Measurements from ENCODE around the gene DCAF12. TPM values are rescaled to one million over a fixed set of nuclear protein-coding genes. Genes with fewer than 3 reads are reported as not detected.

Gene DCAF12
- total RNA-seq, 1 experiment from 2014 or later, result 40.2 TPM

DNA sequence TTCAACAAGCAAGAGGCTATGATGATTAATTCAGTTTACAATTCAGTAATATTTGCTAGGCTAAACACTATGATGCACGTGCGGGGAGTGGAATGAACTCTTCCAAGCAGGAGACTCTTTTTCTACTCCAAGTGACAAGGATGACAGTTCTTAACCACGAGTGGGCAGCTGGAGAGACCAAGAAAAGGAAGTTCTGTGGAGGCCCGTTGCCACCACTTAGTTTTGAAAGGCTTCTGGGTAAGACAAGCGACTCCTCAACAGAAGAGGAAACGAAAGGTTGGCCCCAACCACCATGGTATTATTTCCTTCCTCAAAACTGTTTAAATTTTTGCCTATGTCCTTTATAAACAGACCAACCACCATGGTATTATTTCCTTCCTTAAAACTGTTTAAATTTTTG is 2.8 kb downstream of the DCAF12 start:
- POLR2A ChIA-PET, result no interaction called here
- H3K4me3 ChIP-seq (replicated peaks in 1 of 2; ENCODE audit: low read depth in 1 of 2, low read length in 2 of 2), result no peak overlapping the region
- H3K27me3 ChIP-seq (ENCODE audit: insufficient read depth, low read length), result no peaks in the 10 kb centered on the region
- no peak overlapping the region for H3K4me2 ChIP-seq (ENCODE audit: low read length)
- BruUV-seq (replicated peaks), result no TSS peak
- H3K9ac ChIP-seq (ENCODE audit: low read length), result no peak overlapping the region
- no peaks in the 10 kb centered on the region for H4K20me1 ChIP-seq (ENCODE audit: insufficient read depth)
- H2AFZ ChIP-seq (ENCODE audit: low read depth, low read length, poor library complexity, severe bottlenecking), result no peak overlapping the region
- H3K9me3 ChIP-seq (ENCODE audit: control insufficient read depth in 1 of 2, insufficient read depth in 1 of 2, low read depth in 1 of 2, low read length in 2 of 2), result no peaks in the 10 kb centered on the region
- no peaks in the 10 kb centered on the region for H3K9me2 ChIP-seq (ENCODE audit: insufficient read depth)
- DNase-seq (ENCODE audit: low read depth, low spot score) (no peak), ATAC-seq (no peak)
- H3K79me2 ChIP-seq (ENCODE audit: insufficient read depth, low read length), result peaks cover 72% of the 10 kb centered on the region
- CTCF ChIA-PET, result no interaction called here
- H3K27ac ChIP-seq (ENCODE audit: low read depth, low read length), result no peak overlapping the region
- intact Hi-C loops (cut with micrococcal nuclease), result no loop called here
- RAD21 ChIA-PET (ENCODE audit: low non-redundant PET in 1 of 2, low total read pairs in 2 of 2, uncharacterized antibody in 2 of 2, unreplicated experiment in 2 of 2), result no interaction called here
- TF ChIP-seq YY1 (IDR thresholded peaks at IDR 0.05; ENCODE audit: extremely low read depth, insufficient replicate concordance, low read depth, low read length) (no peak), EZH2phosphoT487 (IDR thresholded peaks at IDR 0.05; ENCODE audit: borderline replicate concordance) (no peak), EGR1 (IDR thresholded peaks at IDR 0.05; ENCODE audit: low read depth) (no peak), POLR2A (IDR thresholded peaks at IDR 0.05; ENCODE audit: borderline replicate concordance, extremely low read depth, insufficient read depth, insufficient read length) (no peak), SRF (IDR thresholded peaks at IDR 0.05; ENCODE audit: low read depth) (no peak), CBX3 (IDR thresholded peaks at IDR 0.05; ENCODE audit: low read depth) (no peak), ZNF274 (IDR thresholded peaks at IDR 0.05; ENCODE audit: low read depth, low read length) (no peak), SIN3A (IDR thresholded peaks at IDR 0.05; ENCODE audit: low read depth) (no peak), FOSL1 (IDR thresholded peaks at IDR 0.05; ENCODE audit: low read depth) (no peak), SP1 (IDR thresholded peaks at IDR 0.05; ENCODE audit: low read depth) (no peak), CEBPB (IDR thresholded peaks at IDR 0.05; ENCODE audit: low read depth) (no peak), JUND (IDR thresholded peaks at IDR 0.05) (no peak), RAD21 (IDR thresholded peaks at IDR 0.05; ENCODE audit: low read depth) (no peak), ELF1 (IDR thresholded peaks at IDR 0.05; ENCODE audit: borderline replicate concordance, low read depth) (no peak), ZFX (IDR thresholded peaks at IDR 0.05) (no peak), EZH2 (IDR thresholded peaks at IDR 0.05) (no peak)
- TF ChIP-seq, protein P1, sequence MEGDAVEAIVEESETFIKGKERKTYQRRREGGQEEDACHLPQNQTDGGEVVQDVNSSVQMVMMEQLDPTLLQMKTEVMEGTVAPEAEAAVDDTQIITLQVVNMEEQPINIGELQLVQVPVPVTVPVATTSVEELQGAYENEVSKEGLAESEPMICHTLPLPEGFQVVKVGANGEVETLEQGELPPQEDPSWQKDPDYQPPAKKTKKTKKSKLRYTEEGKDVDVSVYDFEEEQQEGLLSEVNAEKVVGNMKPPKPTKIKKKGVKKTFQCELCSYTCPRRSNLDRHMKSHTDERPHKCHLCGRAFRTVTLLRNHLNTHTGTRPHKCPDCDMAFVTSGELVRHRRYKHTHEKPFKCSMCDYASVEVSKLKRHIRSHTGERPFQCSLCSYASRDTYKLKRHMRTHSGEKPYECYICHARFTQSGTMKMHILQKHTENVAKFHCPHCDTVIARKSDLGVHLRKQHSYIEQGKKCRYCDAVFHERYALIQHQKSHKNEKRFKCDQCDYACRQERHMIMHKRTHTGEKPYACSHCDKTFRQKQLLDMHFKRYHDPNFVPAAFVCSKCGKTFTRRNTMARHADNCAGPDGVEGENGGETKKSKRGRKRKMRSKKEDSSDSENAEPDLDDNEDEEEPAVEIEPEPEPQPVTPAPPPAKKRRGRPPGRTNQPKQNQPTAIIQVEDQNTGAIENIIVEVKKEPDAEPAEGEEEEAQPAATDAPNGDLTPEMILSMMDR (IDR thresholded peaks at IDR 0.05 in 2 of 3, conservative IDR thresholded peaks at IDR 0.05 in 1 of 3; ENCODE audit: borderline replicate concordance in 1 of 3, insufficient read depth in 1 of 3, low read depth in 2 of 3, low read length in 2 of 3), result no peak
- TF ChIP-seq, protein P2, sequence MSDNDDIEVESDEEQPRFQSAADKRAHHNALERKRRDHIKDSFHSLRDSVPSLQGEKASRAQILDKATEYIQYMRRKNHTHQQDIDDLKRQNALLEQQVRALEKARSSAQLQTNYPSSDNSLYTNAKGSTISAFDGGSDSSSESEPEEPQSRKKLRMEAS (IDR thresholded peaks at IDR 0.05), result no peak
- TF ChIP-seq, protein P3, sequence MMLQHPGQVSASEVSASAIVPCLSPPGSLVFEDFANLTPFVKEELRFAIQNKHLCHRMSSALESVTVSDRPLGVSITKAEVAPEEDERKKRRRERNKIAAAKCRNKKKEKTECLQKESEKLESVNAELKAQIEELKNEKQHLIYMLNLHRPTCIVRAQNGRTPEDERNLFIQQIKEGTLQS (IDR thresholded peaks at IDR 0.05), result no peak
- TF ChIP-seq, protein P4, sequence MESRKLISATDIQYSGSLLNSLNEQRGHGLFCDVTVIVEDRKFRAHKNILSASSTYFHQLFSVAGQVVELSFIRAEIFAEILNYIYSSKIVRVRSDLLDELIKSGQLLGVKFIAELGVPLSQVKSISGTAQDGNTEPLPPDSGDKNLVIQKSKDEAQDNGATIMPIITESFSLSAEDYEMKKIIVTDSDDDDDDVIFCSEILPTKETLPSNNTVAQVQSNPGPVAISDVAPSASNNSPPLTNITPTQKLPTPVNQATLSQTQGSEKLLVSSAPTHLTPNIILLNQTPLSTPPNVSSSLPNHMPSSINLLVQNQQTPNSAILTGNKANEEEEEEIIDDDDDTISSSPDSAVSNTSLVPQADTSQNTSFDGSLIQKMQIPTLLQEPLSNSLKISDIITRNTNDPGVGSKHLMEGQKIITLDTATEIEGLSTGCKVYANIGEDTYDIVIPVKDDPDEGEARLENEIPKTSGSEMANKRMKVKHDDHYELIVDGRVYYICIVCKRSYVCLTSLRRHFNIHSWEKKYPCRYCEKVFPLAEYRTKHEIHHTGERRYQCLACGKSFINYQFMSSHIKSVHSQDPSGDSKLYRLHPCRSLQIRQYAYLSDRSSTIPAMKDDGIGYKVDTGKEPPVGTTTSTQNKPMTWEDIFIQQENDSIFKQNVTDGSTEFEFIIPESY (IDR thresholded peaks at IDR 0.05; ENCODE audit: extremely low read depth, insufficient replicate concordance, low read length), result no peak
- peaks cover 10 to 12% of the 10 kb centered on the region in 2 experiments for H3K4me1 ChIP-seq (ENCODE audit: control insufficient read depth in 1 of 2, insufficient read depth in 2 of 2, low read length in 2 of 2)
- peaks cover 13 to 19% of the 10 kb centered on the region in 2 experiments; a peak in 3 of 4 replicates for H3K36me3 ChIP-seq (ENCODE audit: control insufficient read depth in 1 of 2, insufficient read depth in 2 of 2, low read length in 2 of 2)
